Measurements from ENCODE around the gene AMOTL1. TPM values are rescaled to one million over a fixed set of nuclear protein-coding genes. Genes with fewer than 3 reads are reported as not detected.

The AMOTL1 gene
- total and polyA plus RNA-seq, 12 donors = 3.0 to 26.7 (median 19.5) TPM

DNA sequence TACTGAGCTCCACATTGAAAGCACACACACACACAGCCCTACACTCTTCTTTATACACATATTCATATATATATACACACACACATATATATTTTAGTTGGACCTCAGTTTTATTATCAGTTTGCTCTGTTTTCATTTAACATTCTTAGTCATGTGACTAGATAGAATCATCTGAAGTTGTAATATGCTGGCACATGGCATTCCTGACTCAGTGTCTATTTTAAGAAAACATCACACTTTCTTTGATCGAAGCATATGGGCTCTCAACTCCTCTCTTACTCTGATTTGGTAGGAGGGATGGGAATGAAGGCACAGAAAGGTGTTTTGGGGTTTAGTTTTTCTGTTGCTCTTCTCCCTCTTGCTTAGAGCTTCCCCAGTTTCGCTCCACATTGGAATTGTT is 24.8 kb downstream of the AMOTL1 start:
- no peaks in the 10 kb centered on the region for H3K36me3 ChIP-seq (replicated peaks in 1 of 2)
- DNase-seq = no peak
- peak overlapping the region in 1 of 5 donors; percentile 1 for H3K27ac ChIP-seq
- 61 to 69% (median 66%) methylated on average over 2 of the region's 2 CpGs for WGBS, 4 donors
- no peaks in the 10 kb centered on the region for H3K27me3 ChIP-seq
- TF ChIP-seq POLR2A (IDR thresholded peaks at IDR 0.05) = no peak
- TF ChIP-seq, protein P1, sequence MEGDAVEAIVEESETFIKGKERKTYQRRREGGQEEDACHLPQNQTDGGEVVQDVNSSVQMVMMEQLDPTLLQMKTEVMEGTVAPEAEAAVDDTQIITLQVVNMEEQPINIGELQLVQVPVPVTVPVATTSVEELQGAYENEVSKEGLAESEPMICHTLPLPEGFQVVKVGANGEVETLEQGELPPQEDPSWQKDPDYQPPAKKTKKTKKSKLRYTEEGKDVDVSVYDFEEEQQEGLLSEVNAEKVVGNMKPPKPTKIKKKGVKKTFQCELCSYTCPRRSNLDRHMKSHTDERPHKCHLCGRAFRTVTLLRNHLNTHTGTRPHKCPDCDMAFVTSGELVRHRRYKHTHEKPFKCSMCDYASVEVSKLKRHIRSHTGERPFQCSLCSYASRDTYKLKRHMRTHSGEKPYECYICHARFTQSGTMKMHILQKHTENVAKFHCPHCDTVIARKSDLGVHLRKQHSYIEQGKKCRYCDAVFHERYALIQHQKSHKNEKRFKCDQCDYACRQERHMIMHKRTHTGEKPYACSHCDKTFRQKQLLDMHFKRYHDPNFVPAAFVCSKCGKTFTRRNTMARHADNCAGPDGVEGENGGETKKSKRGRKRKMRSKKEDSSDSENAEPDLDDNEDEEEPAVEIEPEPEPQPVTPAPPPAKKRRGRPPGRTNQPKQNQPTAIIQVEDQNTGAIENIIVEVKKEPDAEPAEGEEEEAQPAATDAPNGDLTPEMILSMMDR (IDR thresholded peaks at IDR 0.05) = no peak
- H3K4me1 ChIP-seq (replicated peaks in 1 of 2) = peaks cover 20 to 53% of the 10 kb centered on the region in 2 donors
- no peaks in the 10 kb centered on the region for H3K9me3 ChIP-seq (replicated peaks in 1 of 3)
- no peak overlapping the region for H3K4me3 ChIP-seq
- intact Hi-C loops (cut with DNase I) = no loop called here

DNA sequence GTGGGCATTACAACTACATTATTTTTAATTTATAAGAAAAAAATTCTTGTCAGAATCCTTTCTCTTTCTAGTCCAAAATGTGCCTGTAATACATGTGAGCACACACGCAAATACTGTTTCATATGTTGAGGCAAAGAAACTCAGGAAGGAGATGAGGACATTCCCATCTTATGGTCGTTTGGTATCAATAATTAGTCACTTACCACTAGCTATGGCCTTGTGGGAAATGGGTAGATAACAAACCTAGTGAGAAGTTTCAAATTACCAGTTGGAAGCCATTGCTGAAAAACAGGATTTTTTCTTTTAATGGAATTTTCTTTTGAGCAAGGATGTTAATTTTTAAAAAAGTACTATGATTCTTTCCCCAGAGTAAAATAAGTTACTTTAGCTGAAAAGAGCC is 25.7 kb downstream of the AMOTL1 start:
- WGBS, 4 donors = 48 to 56% (median 54%) methylated on average over 2 of the region's 2 CpGs
- intact Hi-C loops (cut with DNase I) = no loop called here
- peak overlapping the region in 4 of 5 donors; percentile 25 to 82 (median 54) for H3K27ac ChIP-seq

DNA sequence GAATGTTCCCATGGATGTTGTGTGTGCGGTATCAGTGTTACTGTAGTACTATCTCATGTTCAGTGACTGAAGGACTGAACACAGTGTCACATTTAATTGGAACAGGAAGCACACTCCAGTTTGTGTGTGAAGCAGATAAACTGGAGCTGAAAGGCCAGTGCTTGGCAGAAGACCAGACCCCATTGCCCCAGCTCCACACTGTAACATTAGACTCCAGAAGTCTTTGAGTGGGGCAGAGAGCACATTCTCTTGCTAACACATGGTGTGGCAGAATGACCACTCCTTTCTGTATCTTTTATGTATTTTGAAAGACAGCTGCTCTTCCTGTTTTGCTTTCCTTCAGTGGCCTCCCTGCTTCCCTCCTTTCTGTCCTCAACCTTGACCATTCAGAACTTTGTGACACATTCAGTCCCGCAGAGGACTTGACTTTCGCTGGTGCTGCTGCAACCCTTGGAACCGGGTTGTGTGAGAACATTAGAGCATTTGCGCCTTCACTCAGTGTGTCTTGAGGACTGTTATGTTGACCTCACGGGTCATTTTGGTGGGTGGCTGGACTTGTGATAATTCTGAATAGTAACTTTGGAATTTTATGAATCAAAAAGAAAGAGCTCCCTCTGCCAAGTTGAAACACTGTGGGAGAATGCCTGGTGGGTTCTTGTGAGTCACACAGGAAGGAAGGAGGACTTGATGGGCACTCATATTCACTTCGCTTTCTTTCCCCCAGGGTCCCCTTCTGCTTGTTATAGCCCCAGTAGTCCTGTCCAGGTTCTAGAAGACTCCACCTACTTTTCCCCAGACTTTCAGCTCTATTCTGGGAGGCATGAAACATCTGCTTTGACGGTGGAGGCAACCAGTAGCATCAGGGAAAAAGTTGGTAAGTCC is 26.4 kb downstream of the AMOTL1 start:
- peak overlapping the region in 4 of 5 donors; percentile 25 to 82 (median 54) for H3K27ac ChIP-seq
- TF ChIP-seq, protein P1 (IDR thresholded peaks at IDR 0.05) = no peak
- no peak for TF ChIP-seq POLR2A (IDR thresholded peaks at IDR 0.05)
- intact Hi-C loops (cut with DNase I) = no loop called here
- H3K9me3 ChIP-seq (replicated peaks in 1 of 3) = no peaks in the 10 kb centered on the region
- H3K4me1 ChIP-seq (replicated peaks in 1 of 2) = peaks cover 20 to 43% of the 10 kb centered on the region in 2 donors
- DNase-seq = peak in 6 of 7 donors; percentile 62 to 86 (median 73)
- H3K27me3 ChIP-seq = no peaks in the 10 kb centered on the region
- H3K4me3 ChIP-seq = no peak overlapping the region
- 30 to 37% (median 36%) methylated on average over 6 to 8 of the region's 8 CpGs for WGBS, 4 donors
- H3K36me3 ChIP-seq (replicated peaks in 1 of 2) = peaks cover 0 to 1% of the 10 kb centered on the region in 2 donors

More for the DNA sequence above, 25.7 kb downstream of the AMOTL1 start:
- Histone ChIP-seq H3K4me1 (replicated peaks in 1 of 2) (peaks cover 20 to 46% of the 10 kb centered on the region in 2 donors), H3K36me3 (replicated peaks in 1 of 2) (no peaks in the 10 kb centered on the region), H3K4me3 (no peak overlapping the region), H3K9me3 (replicated peaks in 1 of 3) (no peaks in the 10 kb centered on the region), H3K27me3 (no peaks in the 10 kb centered on the region)
- DNase-seq = no peak
- no peak for TF ChIP-seq POLR2A (IDR thresholded peaks at IDR 0.05)
- TF ChIP-seq, protein P1 (IDR thresholded peaks at IDR 0.05) = no peak

DNA sequence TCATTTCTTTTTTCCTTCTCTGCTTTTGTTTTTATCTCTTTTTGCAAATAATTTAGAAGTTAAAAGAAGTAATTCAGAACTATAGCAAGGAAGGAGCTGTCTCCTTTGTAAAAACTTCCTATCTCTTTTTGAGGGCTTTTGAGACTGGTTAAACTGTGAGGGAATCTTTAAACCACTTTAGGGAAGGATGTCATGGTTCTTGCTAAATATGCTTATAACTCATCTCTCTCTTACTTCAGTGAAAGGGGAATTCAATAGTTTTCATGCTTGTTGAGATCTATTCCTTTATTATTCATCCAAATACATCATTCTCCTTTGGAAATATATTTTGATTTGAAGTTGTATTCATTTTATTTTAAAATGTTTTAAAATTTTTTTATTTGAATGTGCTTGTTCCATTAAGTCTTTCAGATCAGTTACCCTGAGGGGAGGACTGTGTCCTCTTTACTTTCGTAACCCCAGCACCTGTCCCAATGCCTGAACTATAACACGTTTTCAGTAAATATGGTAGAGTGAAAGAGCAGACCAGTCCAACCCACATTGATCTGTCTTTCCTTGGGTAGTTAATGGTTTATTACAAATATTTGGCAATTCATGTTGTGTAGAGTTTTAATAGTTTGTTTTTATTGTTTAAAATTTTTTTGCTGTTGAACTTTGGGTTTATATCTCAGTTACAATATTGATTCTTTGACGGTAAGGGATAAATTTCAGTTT is 27.5 kb downstream of the AMOTL1 start:
- Histone ChIP-seq H3K27ac (peak overlapping the region in 1 of 5 donors; percentile 69), H3K36me3 (replicated peaks in 1 of 2) (peaks cover 0 to 9% of the 10 kb centered on the region in 2 donors), H3K9me3 (replicated peaks in 1 of 3) (no peaks in the 10 kb centered on the region), H3K4me3 (no peak overlapping the region), H3K4me1 (replicated peaks in 1 of 2) (peaks cover 29 to 52% of the 10 kb centered on the region in 2 donors), H3K27me3 (no peaks in the 10 kb centered on the region)
- TF ChIP-seq, protein P1 (IDR thresholded peaks at IDR 0.05) = no peak
- TF ChIP-seq POLR2A (IDR thresholded peaks at IDR 0.05) = no peak
- intact Hi-C loops (cut with DNase I) = no loop called here
- WGBS, 4 donors = 89 to 95% (median 92%) methylated on average over 3 of the region's 3 CpGs
- no peak for DNase-seq

Measured in adrenal gland (tissue), 12 donors.